SK-N-SH (cell line): ENCODE measurements around the gene UBIAD1. TPM values are rescaled to one million over a fixed set of nuclear protein-coding genes. Genes with fewer than 3 reads are reported as not detected.

Experiments used
- CTCF ChIA-PET: fragments of 300-600, 350-600 bp; formaldehyde crosslinking; extraction: SDS; loops from one replicate; lab custom pipeline; 2021; lab: Yijun Ruan, JAX
- POLR2A ChIA-PET: fragments of 350-600 bp; sonication (Branson Sonifier 250); formaldehyde crosslinking; extraction: SDS; loops from one replicate; lab custom pipeline; 2020; ENCODE audit warnings: antibody characterized with exemption, inconsistent platforms; lab: Yijun Ruan, JAX
- DNase-seq: peaks from one replicate; pipeline ENCODE4 v3.0.0; 2012
- H2AFZ ChIP-seq: fragments of 200-600 bp; sonication (generic); 2 replicates; pipeline ENCODE4 v1.8.1; 2016; ENCODE audit warnings: antibody characterized with exemption, mild to moderate bottlenecking, low read depth
- H3F3A ChIP-seq: fragments of 200-600 bp; sonication (generic); replicated peaks from 2 replicates; pipeline ENCODE3; 2016; ENCODE audit warnings: antibody characterized with exemption, mild to moderate bottlenecking; ENCODE audit not compliant: insufficient read depth
- H3K27ac ChIP-seq, 2 experiments: fragments of 200-500 bp in 1 of 2; fragments of 200-600 bp in 1 of 2; sonication (Bioruptor generic) in 1 of 2; sonication (generic), shearing (Covaris generic) in 1 of 2; 2 replicates each; pipeline versions ENCODE4 v1.5.1 to v1.6.1; 2014 to 2016; ENCODE audit warnings: low read depth in 2 of 2, inconsistent platforms in 1 of 2, low read length in 1 of 2, mild to moderate bottlenecking in 1 of 2, mixed read lengths in 1 of 2
- H3K27me3 ChIP-seq: fragments of 200-600 bp; sonication (generic), shearing (Covaris generic); 2 replicates; pipeline ENCODE4 v1.6.1; 2016; ENCODE audit warnings: mixed run types; ENCODE audit not compliant: insufficient read depth
- H3K36me3 ChIP-seq, 2 experiments: fragments of 200-500 bp in 1 of 2; fragments of 200-600 bp in 1 of 2; sonication (Bioruptor generic) in 1 of 2; sonication (generic) in 1 of 2; replicated peaks in 1 of 2; 2 replicates each; pipeline versions ENCODE3 to v1.5.1; 2014 to 2016; ENCODE audit warnings: low read length in 1 of 2, mild to moderate bottlenecking in 1 of 2; ENCODE audit not compliant: insufficient read depth in 2 of 2, control insufficient read depth in 1 of 2
- H3K4me1 ChIP-seq, 2 experiments: fragments of 200-500 bp in 1 of 2; fragments of 200-600 bp in 1 of 2; sonication (Bioruptor generic) in 1 of 2; sonication (generic), shearing (Covaris generic) in 1 of 2; 2 replicates each; pipeline versions ENCODE4 v1.5.1 to v1.6.1; 2014 to 2016; ENCODE audit warnings: low read depth in 1 of 2, low read length in 1 of 2, mixed run types in 1 of 2; ENCODE audit not compliant: insufficient read depth in 2 of 2, control insufficient read depth in 1 of 2
- H3K4me2 ChIP-seq: fragments of 200-600 bp; sonication (generic), shearing (Covaris generic); 2 replicates; pipeline ENCODE4 v1.6.1; 2017; ENCODE audit warnings: mixed run types
- H3K4me3 ChIP-seq, 2 experiments: fragments of 200-500 bp in 1 of 2; fragments of 200-600 bp in 1 of 2; sonication (Bioruptor generic) in 1 of 2; sonication (generic), shearing (Covaris generic) in 1 of 2; 2 replicates each; pipeline versions ENCODE4 v1.5.1 to v1.8.1; 2014 to 2016; ENCODE audit warnings: low read depth in 2 of 2, inconsistent platforms in 1 of 2, low read length in 1 of 2, mild to moderate bottlenecking in 1 of 2, mixed read lengths in 1 of 2, moderate library complexity in 1 of 2
- H3K79me2 ChIP-seq: fragments of 200-600 bp; sonication (generic); 2 replicates; pipeline ENCODE4 v1.8.1; 2017; ENCODE audit warnings: mild to moderate bottlenecking; ENCODE audit not compliant: insufficient read depth
- H3K9ac ChIP-seq: fragments of 200-600 bp; sonication (generic); 2 replicates; pipeline ENCODE4 v1.6.1; 2017; ENCODE audit warnings: mixed run types
- H3K9me2 ChIP-seq: fragments of 200-600 bp; sonication (generic); 2 replicates; pipeline ENCODE4 v1.6.1; 2017; ENCODE audit warnings: mixed run types
- H3K9me3 ChIP-seq: fragments of 200-600 bp; sonication (generic); 2 replicates; pipeline ENCODE4 v1.6.1; 2017; ENCODE audit warnings: mixed run types, mild to moderate bottlenecking, moderate library complexity
- H4K20me1 ChIP-seq: fragments of 200-600 bp; sonication (generic); 2 replicates; pipeline ENCODE4 v1.6.1; 2017; ENCODE audit warnings: mild to moderate bottlenecking, mixed run types; ENCODE audit not compliant: insufficient read depth
- CHD2 ChIP-seq: fragments of 150-350 bp; IDR thresholded peaks from 2 replicates; pipeline ENCODE4 v1.6.1; 2018; ENCODE audit warnings: low read length; ENCODE audit not compliant: partially characterized antibody
- EZH2phosphoT487 ChIP-seq: fragments of 200-600 bp; sonication (generic); IDR thresholded peaks from 2 replicates; pipeline ENCODE4 v1.6.1; 2017; ENCODE audit warnings: low read depth, mixed run types, mild to moderate bottlenecking, antibody characterized with exemption, moderate library complexity, borderline replicate concordance
- GABPA ChIP-seq: IDR thresholded peaks from 2 replicates; pipeline ENCODE4 v1.4.0; 2012; ENCODE audit warnings: low read depth, mild to moderate bottlenecking
- GATA2 ChIP-seq: sonication (generic); formaldehyde crosslinking; IDR thresholded peaks from 2 replicates; pipeline ENCODE4 v1.5.0; 2020; ENCODE audit warnings: mild to moderate bottlenecking, missing genetic modification reagents
- NRF1 ChIP-seq: IDR thresholded peaks from 2 replicates; pipeline ENCODE4 v1.6.1; 2012; ENCODE audit warnings: low read depth, mild to moderate bottlenecking, low read length
- RAD21 ChIP-seq: IDR thresholded peaks from 2 replicates; pipeline ENCODE4 v1.6.1; 2012; ENCODE audit warnings: mild to moderate bottlenecking, low read length
- RCOR1 ChIP-seq: fragments of 150-350 bp; IDR thresholded peaks from 2 replicates; pipeline ENCODE4 v1.6.1; 2017; ENCODE audit warnings: antibody characterized with exemption, low read length
- REST ChIP-seq: IDR thresholded peaks from 2 replicates; pipeline ENCODE4 v1.6.1; 2012; ENCODE audit warnings: mild to moderate bottlenecking, low read depth, low read length, moderate library complexity
- RXRA ChIP-seq: IDR thresholded peaks from 2 replicates; pipeline ENCODE4 v1.4.0; 2012; ENCODE audit warnings: low read depth, mild to moderate bottlenecking, borderline replicate concordance
- SIN3A ChIP-seq: IDR thresholded peaks from 2 replicates; pipeline ENCODE4 v1.6.1; 2012; ENCODE audit warnings: low read depth, mild to moderate bottlenecking, low read length, moderate library complexity, borderline replicate concordance
- SMC3 ChIP-seq: IDR thresholded peaks from 2 replicates; pipeline ENCODE4 v1.6.1; 2012; ENCODE audit warnings: low read depth, low read length, improper control_type of control experiment
- TAF1 ChIP-seq: IDR thresholded peaks from 2 replicates; pipeline ENCODE4 v1.6.1; 2012; ENCODE audit warnings: low read depth, mild to moderate bottlenecking, low read length, moderate library complexity, borderline replicate concordance
- USF2 ChIP-seq: fragments of 150-350 bp; IDR thresholded peaks from 2 replicates; pipeline ENCODE4 v1.6.1; 2017; ENCODE audit warnings: antibody characterized with exemption, low read length, low read depth, borderline replicate concordance
- YY1 ChIP-seq: IDR thresholded peaks from 2 replicates; pipeline ENCODE4 v1.4.0; 2012; ENCODE audit warnings: low read depth, mild to moderate bottlenecking
- WGBS: methylation state at CpG from one replicate; pipeline ENCODE4 v1.1.6; 2017; ENCODE audit warnings: low lambda C conversion rate; 5-methylcytosine and 5-hydroxymethylcytosine counted together
- polyA plus RNA-seq, 3 experiments: library from polyadenylated mRNA; depleted of rRNA; stranded (reverse); fragments of >200 nt; gene quantifications; 2 replicates each; pipeline ENCODE4 v1.2.3, GENCODE V29; 2012
- TF ChIP-seq, protein P1 (sequence below): fragments of 150-350 bp; IDR thresholded peaks from 2 replicates; pipeline ENCODE4 v1.6.1; 2016; ENCODE audit warnings: mild to moderate bottlenecking, low read depth, low read length
- TF ChIP-seq, protein P2 (sequence below): IDR thresholded peaks from 2 replicates; pipeline ENCODE4 v1.4.0; 2012; ENCODE audit warnings: low read depth, borderline replicate concordance
- TF ChIP-seq, protein P3 (sequence below): IDR thresholded peaks from 2 replicates; pipeline ENCODE4 v1.4.0; 2012; ENCODE audit warnings: low read depth, borderline replicate concordance

Gene UBIAD1
- polyA plus RNA-seq, 1 of the 3 experiments (the other 2 are of a cell fraction), result 13.7 TPM

DNA sequence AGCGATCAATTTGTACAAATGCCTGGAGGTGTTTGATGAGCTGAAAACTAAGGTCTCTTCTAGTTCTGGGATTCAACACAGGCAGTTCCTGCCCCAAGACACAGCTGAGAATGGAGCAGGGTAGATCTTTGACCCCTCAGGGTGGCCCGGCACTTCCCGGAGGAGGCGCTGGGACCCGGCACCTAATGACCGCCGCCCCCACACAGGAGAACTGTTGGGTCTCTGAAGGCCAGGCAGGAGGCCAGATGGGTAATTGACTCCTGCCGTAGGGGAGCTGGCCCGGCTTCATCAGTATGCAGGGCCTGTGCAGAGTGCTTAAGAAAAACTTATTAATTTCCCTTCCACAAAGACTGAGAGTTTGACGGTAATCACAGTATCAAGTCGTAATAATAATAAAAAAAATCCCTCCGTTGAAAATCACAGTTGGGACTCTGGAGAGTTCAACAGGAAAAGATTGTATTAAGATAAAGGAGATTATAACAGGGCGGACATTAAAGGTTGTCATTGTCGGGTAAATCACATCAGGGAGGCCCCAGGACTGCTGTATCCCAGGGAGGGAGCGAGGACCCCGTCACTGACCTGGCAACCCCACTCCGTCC is 51.7 kb downstream of the UBIAD1 start:
- TF ChIP-seq CHD2, result no peak
- no peak for TF ChIP-seq TAF1
- no peak for TF ChIP-seq GATA2
- TF ChIP-seq REST, result no peak
- TF ChIP-seq, protein P1, sequence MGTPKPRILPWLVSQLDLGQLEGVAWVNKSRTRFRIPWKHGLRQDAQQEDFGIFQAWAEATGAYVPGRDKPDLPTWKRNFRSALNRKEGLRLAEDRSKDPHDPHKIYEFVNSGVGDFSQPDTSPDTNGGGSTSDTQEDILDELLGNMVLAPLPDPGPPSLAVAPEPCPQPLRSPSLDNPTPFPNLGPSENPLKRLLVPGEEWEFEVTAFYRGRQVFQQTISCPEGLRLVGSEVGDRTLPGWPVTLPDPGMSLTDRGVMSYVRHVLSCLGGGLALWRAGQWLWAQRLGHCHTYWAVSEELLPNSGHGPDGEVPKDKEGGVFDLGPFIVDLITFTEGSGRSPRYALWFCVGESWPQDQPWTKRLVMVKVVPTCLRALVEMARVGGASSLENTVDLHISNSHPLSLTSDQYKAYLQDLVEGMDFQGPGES, result no peak
- TF ChIP-seq USF2, result no peak
- no peak for TF ChIP-seq SIN3A
- no peak for TF ChIP-seq YY1
- TF ChIP-seq, all 33 proteins: peak for 0
- peak; percentile 62 for DNase-seq
- no peak overlapping the region for H3K4me3 ChIP-seq
- no peaks in the 10 kb centered on the region for H3K79me2 ChIP-seq
- CTCF ChIA-PET, result interaction anchor here (0.6 to 4.1 kb wide), 5 partner anchors 10 to 318 kb away, joined by 3 to 24 read pairs (median 3); no protein-coding TSS in a partner anchor
- H3F3A ChIP-seq, result no peaks in the 10 kb centered on the region
- POLR2A ChIA-PET, result no interaction called here
- peaks cover 0 to 24% of the 10 kb centered on the region in 2 experiments; a peak in 1 of 4 replicates for H3K4me1 ChIP-seq
- no peak overlapping the region for H3K27ac ChIP-seq
- H3K27me3 ChIP-seq, result no peaks in the 10 kb centered on the region
- H3K4me2 ChIP-seq, result no peak overlapping the region
- no peaks in the 10 kb centered on the region for H3K9me2 ChIP-seq
- no peak overlapping the region for H3K9ac ChIP-seq
- no peaks in the 10 kb centered on the region for H3K9me3 ChIP-seq
- no peaks in the 10 kb centered on the region for H3K36me3 ChIP-seq
- H2AFZ ChIP-seq, result no peak overlapping the region
- H4K20me1 ChIP-seq, result no peaks in the 10 kb centered on the region
- 52% methylated on average over 14 of the region's 17 CpGs for WGBS

DNA sequence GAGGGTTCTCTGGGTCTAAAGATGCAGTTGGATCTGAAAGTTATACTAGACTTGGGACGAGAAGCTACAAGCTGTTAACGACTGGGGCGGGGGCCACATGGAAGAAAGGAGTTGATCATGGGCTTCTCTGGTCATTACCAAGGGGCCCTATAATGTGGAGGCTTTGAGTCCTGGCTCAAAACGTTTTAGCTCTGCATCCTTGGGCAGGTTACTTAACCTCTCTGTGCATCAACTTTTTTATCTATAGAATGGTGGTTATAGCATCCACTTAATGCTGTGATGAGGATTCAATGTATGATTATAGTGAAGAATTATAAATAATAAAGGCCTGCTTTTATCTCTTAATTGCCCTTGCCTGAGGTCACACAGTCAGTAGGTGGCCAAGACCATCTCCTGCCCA is 53.1 kb downstream of the UBIAD1 start:
- 0% methylated on average over 1 of the region's 4 CpGs for whole genome bisulfite sequencing
- POLR2A ChIA-PET, result interaction anchor here (0.7 to 1.5 kb wide), 2 partner anchors 153 to 285 kb away, joined by 3 read pairs; partner anchors contain the start of gene DISP3
- TF ChIP-seq SMC3 (no peak), NRF1 (no peak), RAD21 (no peak), CHD2 (no peak), SIN3A (no peak), RCOR1 (no peak), RXRA (no peak), GABPA (no peak), EZH2phosphoT487 (no peak)
- TF ChIP-seq, protein P2, sequence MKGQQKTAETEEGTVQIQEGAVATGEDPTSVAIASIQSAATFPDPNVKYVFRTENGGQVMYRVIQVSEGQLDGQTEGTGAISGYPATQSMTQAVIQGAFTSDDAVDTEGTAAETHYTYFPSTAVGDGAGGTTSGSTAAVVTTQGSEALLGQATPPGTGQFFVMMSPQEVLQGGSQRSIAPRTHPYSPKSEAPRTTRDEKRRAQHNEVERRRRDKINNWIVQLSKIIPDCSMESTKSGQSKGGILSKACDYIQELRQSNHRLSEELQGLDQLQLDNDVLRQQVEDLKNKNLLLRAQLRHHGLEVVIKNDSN, result no peak
- TF ChIP-seq, protein P3, sequence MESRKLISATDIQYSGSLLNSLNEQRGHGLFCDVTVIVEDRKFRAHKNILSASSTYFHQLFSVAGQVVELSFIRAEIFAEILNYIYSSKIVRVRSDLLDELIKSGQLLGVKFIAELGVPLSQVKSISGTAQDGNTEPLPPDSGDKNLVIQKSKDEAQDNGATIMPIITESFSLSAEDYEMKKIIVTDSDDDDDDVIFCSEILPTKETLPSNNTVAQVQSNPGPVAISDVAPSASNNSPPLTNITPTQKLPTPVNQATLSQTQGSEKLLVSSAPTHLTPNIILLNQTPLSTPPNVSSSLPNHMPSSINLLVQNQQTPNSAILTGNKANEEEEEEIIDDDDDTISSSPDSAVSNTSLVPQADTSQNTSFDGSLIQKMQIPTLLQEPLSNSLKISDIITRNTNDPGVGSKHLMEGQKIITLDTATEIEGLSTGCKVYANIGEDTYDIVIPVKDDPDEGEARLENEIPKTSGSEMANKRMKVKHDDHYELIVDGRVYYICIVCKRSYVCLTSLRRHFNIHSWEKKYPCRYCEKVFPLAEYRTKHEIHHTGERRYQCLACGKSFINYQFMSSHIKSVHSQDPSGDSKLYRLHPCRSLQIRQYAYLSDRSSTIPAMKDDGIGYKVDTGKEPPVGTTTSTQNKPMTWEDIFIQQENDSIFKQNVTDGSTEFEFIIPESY, result no peak

More for the DNA sequence above, 53.1 kb downstream of the UBIAD1 start:
- H3K4me3 ChIP-seq, result no peak overlapping the region
- no peak overlapping the region for H3K9ac ChIP-seq
- H2AFZ ChIP-seq, result no peak overlapping the region
- H3K9me3 ChIP-seq, result no peaks in the 10 kb centered on the region
- no peaks in the 10 kb centered on the region for H3K9me2 ChIP-seq
- H3K27me3 ChIP-seq, result no peaks in the 10 kb centered on the region
- H3K4me2 ChIP-seq, result no peak overlapping the region
- CTCF ChIA-PET, result interaction anchor here (0.7 to 4.1 kb wide), 4 partner anchors 12 to 316 kb away, joined by 3 to 24 read pairs (median 5); no protein-coding TSS in a partner anchor
- no peaks in the 10 kb centered on the region for H3F3A ChIP-seq
- H4K20me1 ChIP-seq, result no peaks in the 10 kb centered on the region
- no peak overlapping the region for H3K27ac ChIP-seq
- H3K36me3 ChIP-seq, result no peaks in the 10 kb centered on the region
- H3K79me2 ChIP-seq, result no peaks in the 10 kb centered on the region
- H3K4me1 ChIP-seq, result peaks cover 0 to 24% of the 10 kb centered on the region in 2 experiments; a peak in 1 of 4 replicates
- no peak for DNase-seq
